ENCODE results near the gene TMPRSS15.

DNA sequence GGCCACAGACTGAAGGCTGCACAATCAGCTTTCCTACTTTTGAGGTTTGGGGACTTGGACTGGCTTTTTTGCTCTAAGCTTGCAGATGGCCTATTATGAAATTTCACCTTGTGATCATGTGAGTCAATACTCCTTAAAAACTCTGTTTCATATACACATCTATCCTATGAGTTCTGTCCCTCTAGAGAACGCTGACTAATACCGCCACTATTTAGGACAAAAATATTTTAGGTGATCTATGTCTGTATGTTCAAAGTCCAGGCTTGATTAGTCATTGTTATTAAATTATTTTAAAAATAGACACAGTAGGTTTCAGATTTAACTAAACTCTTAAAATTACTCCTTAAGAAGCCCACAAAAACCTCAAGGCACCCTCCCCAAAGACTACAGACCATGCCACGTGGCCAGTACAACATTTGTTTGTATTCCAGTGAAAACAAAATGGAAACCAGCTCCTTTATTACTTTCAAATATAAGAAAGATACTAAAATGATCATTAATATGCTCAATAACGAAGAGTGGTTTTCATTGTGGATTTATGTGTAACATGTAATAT lies 63.1 kb downstream of the TMPRSS15 start:
- TF ChIP-seq, protein P1, sequence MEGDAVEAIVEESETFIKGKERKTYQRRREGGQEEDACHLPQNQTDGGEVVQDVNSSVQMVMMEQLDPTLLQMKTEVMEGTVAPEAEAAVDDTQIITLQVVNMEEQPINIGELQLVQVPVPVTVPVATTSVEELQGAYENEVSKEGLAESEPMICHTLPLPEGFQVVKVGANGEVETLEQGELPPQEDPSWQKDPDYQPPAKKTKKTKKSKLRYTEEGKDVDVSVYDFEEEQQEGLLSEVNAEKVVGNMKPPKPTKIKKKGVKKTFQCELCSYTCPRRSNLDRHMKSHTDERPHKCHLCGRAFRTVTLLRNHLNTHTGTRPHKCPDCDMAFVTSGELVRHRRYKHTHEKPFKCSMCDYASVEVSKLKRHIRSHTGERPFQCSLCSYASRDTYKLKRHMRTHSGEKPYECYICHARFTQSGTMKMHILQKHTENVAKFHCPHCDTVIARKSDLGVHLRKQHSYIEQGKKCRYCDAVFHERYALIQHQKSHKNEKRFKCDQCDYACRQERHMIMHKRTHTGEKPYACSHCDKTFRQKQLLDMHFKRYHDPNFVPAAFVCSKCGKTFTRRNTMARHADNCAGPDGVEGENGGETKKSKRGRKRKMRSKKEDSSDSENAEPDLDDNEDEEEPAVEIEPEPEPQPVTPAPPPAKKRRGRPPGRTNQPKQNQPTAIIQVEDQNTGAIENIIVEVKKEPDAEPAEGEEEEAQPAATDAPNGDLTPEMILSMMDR (IDR thresholded peaks at IDR 0.05), result no peak
- TF ChIP-seq POLR2A (IDR thresholded peaks at IDR 0.05), result no peak
